PC-9 (cell line): ENCODE results near the gene WDR18.

Experiments
- CTCF ChIP-seq: fragments of 200-600 bp; sonication (generic); conservative IDR thresholded peaks from 2 replicates; pipeline ENCODE4 v1.6.1; 2017; ENCODE audit warnings: mixed run types, antibody characterized with exemption, mild to moderate bottlenecking, moderate library complexity
- EZH2 ChIP-seq: fragments of 200-600 bp; sonication (generic); IDR thresholded peaks from 2 replicates; pipeline ENCODE4 v1.8.0; 2017; ENCODE audit warnings: antibody characterized with exemption, low read depth

GRCh38 chr19:1042689-1043511 lies 58.8 kb downstream of the WDR18 start:
- TF ChIP-seq EZH2 = no peak
- TF ChIP-seq CTCF = no peak
